Cardiac fibroblast (primary cell): Measurements from ENCODE around the gene CLTB.

ENCODE experiments used
- DNase-seq, 2 donors: peaks; one replicate each; pipeline versions ENCODE4 v3.0.0 to v3.0.0-alpha.2; 2010; ENCODE audit warnings: low read depth in 2 of 2
- H3K4me3 ChIP-seq, 2 donors: replicated peaks in 1 of 2; 1 replicate in 1 of 2; 2 replicates in 1 of 2; pipeline ENCODE4 v1.5.1; 2011; ENCODE audit warnings: low read depth in 2 of 2, low read length in 2 of 2, mild to moderate bottlenecking in 2 of 2, moderate library complexity in 1 of 2
- CTCF ChIP-seq: IDR thresholded peaks from one replicate; pipeline ENCODE4 v1.5.1; 2011; ENCODE audit warnings: low read depth, mild to moderate bottlenecking, low read length, inconsistent platforms

Gene CLTB

GRCh38 chr5:176426876-176427275 lies 10.5 kb upstream of the CLTB start:
- no peak overlapping the region for H3K4me3 ChIP-seq
- DNase-seq, result no peak
- TF ChIP-seq CTCF, result no peak

GRCh38 chr5:176425791-176426190 lies 9.5 kb upstream of the CLTB start:
- TF ChIP-seq CTCF, result no peak
- H3K4me3 ChIP-seq, result no peak overlapping the region
- no peak for DNase-seq

- no peak overlapping the region for H3K4me3 ChIP-seq
- DNase-seq, result no peak
- no peak for TF ChIP-seq CTCF
Measured at GRCh38 chr5:176425138-176425537, 8.8 kb upstream of the CLTB start.

GRCh38 chr5:176424181-176424580 lies 7.8 kb upstream of the CLTB start:
- no peak for DNase-seq
- no peak overlapping the region for H3K4me3 ChIP-seq
- no peak for TF ChIP-seq CTCF

GRCh38 chr5:176420972-176421544 lies 4.7 kb upstream of the CLTB start:
- no peak for TF ChIP-seq CTCF
- no peak overlapping the region for H3K4me3 ChIP-seq
- no peak for DNase-seq

GRCh38 chr5:176420086-176420485 lies 3.7 kb upstream of the CLTB start:
- no peak for DNase-seq
- TF ChIP-seq CTCF, result no peak
- H3K4me3 ChIP-seq, result no peak overlapping the region

GRCh38 chr5:176418251-176418650 lies 1.9 kb upstream of the CLTB start:
- peak in 1 of 2 donors; percentile 24 for DNase-seq
- H3K4me3 ChIP-seq, result no peak overlapping the region
- no peak for TF ChIP-seq CTCF
